Lung (tissue), 12 donors: Measurements from ENCODE around the gene PLBD2. TPM values are rescaled to one million over a fixed set of nuclear protein-coding genes. Genes with fewer than 3 reads are reported as not detected.

Experiments used
- ATAC-seq: fragments of 200-7000 bp; cut with Tn5 transposase; one replicate; pipeline ENCODE4 v1.9.1; 2020; ENCODE audit warnings: moderate number of reproducible peaks; ENCODE audit not compliant: insufficient read depth, low FRiP score
- DNase-seq, 3 donors: peaks; one replicate each; pipeline ENCODE4 v3.0.0-alpha.2; 2013 to 2017
- H3K27ac ChIP-seq, 2 donors: one replicate each; pipeline ENCODE4 v1.5.1; 2013; ENCODE audit warnings: mild to moderate bottlenecking in 2 of 2, moderate library complexity in 2 of 2, control low read depth in 1 of 2, inconsistent platforms in 1 of 2, low read depth in 1 of 2, low read length in 1 of 2
- H3K27me3 ChIP-seq, 3 donors: one replicate each; pipeline ENCODE4 v1.5.1; 2013; ENCODE audit warnings: low read length in 2 of 3; ENCODE audit not compliant: control insufficient read depth in 3 of 3, insufficient read depth in 3 of 3
- H3K36me3 ChIP-seq, 4 donors: one replicate each; pipeline ENCODE4 v1.5.1; 2013; ENCODE audit warnings: low read length in 4 of 4, mild to moderate bottlenecking in 1 of 4, moderate library complexity in 1 of 4; ENCODE audit not compliant: control insufficient read depth in 4 of 4, insufficient read depth in 4 of 4
- H3K4me1 ChIP-seq, 5 donors: one replicate each; pipeline ENCODE4 v1.5.1; 2013; ENCODE audit warnings: low read length in 5 of 5, mild to moderate bottlenecking in 2 of 5, moderate library complexity in 1 of 5; ENCODE audit not compliant: control insufficient read depth in 5 of 5, insufficient read depth in 5 of 5
- H3K4me3 ChIP-seq: one replicate; pipeline ENCODE4 v1.5.1; 2013; ENCODE audit warnings: mild to moderate bottlenecking, control low read depth, moderate library complexity
- H3K9ac ChIP-seq, 2 donors: one replicate each; pipeline ENCODE4 v1.5.1; 2013; ENCODE audit warnings: low read length in 2 of 2, control low read depth in 1 of 2; ENCODE audit not compliant: insufficient read depth in 1 of 2
- H3K9me3 ChIP-seq, 4 donors: one replicate each; pipeline ENCODE4 v1.5.1; 2013; ENCODE audit warnings: low read length in 3 of 4, mild to moderate bottlenecking in 1 of 4, moderate library complexity in 1 of 4; ENCODE audit not compliant: control insufficient read depth in 4 of 4, insufficient read depth in 3 of 4
- CTCF ChIP-seq: IDR thresholded peaks from 2 replicates; pipeline ENCODE4 v1.5.1; 2012; ENCODE audit warnings: mild to moderate bottlenecking; ENCODE audit errors: control extremely low read depth, extremely low read depth
- WGBS, 2 donors: extraction: QIAGEN DNeasy Blood & Tissue Kit; methylation state at CpG; one replicate each; pipeline ENCODE4 v1.1.7; 2013; 5-methylcytosine and 5-hydroxymethylcytosine counted together
- polyA plus RNA-seq, 2 donors: library from polyadenylated mRNA; stranded (reverse); fragments of 200-250 nt; gene quantifications; one replicate each; pipeline ENCODE4 v1.2.1, GENCODE V29; 2013
- total RNA-seq, 2 donors: library from RNA; depleted of rRNA in 1 of 2; stranded (reverse); fragments of >200 nt in 1 of 2; gene quantifications; one replicate each; pipeline ENCODE4 v1.2.1, GENCODE V29; 2014 to 2021
- donor health status: control.
- donor health status: control.
- donor health status: Bipolar disorder and iron deficiency.
- donor health status: healthy.
- donor health status: DM: yes; HTN: yes; CAD: no.

PLBD2 gene
- total and polyA plus RNA-seq, 4 donors: 16.4 to 48.9 (median 21.6) TPM

DNA sequence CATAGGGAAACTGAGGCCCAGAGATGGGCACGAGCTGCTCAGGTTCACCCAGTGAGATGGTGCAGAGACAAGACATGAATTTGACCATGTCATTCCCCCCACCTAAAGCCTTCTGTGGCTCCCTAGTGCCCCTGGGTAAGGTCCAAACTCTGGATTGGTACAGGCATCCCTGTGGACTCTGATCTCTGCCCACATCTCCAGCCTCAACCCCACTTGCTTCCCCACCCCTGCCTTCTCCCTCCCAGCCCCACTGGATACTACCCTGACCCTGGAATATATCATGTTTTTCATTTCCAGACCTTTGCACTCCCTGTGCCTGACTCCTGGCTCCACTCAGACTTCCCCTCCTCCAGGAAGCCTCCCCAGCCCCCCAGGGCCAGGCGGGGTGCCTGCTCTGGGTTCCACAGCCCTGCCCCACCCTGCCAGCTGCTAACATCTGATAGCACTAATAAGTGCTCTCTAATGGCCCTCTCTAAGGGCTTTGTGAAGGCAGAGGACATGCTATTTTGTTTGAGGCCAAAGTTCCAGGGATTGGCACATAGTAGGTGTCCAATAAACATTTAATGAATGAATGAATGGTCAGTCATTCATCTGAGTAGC is 62.7 kb downstream of the PLBD2 start:
- 69 to 73% methylated on average over 2 of the region's 2 CpGs for WGBS, 2 donors
- ATAC-seq: no peak
- DNase-seq: no peak

DNA sequence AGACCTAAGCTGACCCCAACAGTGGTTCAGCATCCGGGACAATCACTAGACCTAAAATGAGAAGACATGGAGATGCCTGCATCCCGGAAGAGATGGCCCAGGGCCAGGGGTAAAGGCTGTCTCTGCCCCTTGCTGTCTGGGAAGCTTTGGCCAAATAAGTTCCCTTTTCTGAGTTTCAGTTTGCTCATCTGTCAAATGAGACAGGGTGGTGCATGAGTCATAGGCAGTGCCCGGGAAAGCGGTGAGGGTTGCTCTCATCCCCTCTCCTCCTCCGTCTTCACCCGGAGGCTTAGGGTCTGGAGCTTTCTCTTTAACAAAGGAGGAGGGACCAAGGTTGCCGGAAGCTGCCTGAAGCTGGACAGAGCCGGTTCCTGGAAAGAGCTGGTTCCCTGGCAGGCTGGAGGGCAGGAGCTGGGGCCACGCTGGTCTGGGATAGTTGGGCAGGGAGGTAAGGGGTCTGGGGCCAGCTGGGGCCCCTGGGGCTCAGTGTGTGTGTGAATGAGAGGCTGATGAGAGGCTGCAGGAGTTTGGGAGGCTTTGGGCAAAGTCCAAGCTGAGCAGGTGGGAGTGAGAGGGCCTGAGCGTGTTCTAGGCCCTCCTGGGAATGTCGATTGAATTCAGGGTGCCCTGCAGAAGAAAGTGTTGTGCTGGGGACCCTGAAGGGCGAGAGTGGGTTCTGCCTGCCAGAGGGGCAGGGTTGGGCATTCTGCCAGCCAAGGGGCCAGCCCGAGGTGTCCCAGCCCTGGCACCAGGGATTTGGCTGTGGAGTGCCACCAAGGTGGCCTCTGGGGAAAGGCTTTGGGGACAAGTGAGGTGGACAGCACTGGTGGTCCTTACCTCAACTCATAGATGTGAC is 63.9 kb downstream of the PLBD2 start, which contains the start of gene SDSL:
SDSL (plus strand) TSS at position 351 of the 856 bp plus-strand sequence. CDS start 5,603 bp downstream, outside the sequence.
- TF ChIP-seq CTCF: no peak
- Histone ChIP-seq H3K9me3 (no peaks in the 10 kb centered on the region), H3K27me3 (no peaks in the 10 kb centered on the region), H3K9ac (peak within 1 kb of the TSS; percentile 75 to 85), H3K36me3 (no peaks in the 10 kb centered on the region), H3K4me1 (peaks cover 0 to 6% (median 0%) of the 10 kb centered on the region in 5 donors), H3K27ac (peak within 1 kb of the TSS in 1 of 2 donors; percentile 40), H3K4me3 (peak within 1 kb of the TSS; percentile 47)
- DNase-seq (peak; percentile 65 to 81 (median 67)), ATAC-seq (peak; percentile 89)
- WGBS, 2 donors: 9 to 10% methylated on average over 13 of the region's 13 CpGs

More for the DNA sequence above, 62.7 kb downstream of the PLBD2 start:
- Histone ChIP-seq H3K27ac (no peak overlapping the region), H3K4me3 (no peak overlapping the region), H3K36me3 (no peaks in the 10 kb centered on the region), H3K4me1 (peaks cover 0 to 6% (median 0%) of the 10 kb centered on the region in 5 donors), H3K9me3 (no peaks in the 10 kb centered on the region), H3K27me3 (no peaks in the 10 kb centered on the region), H3K9ac (no peak overlapping the region)
- no peak for TF ChIP-seq CTCF

DNA sequence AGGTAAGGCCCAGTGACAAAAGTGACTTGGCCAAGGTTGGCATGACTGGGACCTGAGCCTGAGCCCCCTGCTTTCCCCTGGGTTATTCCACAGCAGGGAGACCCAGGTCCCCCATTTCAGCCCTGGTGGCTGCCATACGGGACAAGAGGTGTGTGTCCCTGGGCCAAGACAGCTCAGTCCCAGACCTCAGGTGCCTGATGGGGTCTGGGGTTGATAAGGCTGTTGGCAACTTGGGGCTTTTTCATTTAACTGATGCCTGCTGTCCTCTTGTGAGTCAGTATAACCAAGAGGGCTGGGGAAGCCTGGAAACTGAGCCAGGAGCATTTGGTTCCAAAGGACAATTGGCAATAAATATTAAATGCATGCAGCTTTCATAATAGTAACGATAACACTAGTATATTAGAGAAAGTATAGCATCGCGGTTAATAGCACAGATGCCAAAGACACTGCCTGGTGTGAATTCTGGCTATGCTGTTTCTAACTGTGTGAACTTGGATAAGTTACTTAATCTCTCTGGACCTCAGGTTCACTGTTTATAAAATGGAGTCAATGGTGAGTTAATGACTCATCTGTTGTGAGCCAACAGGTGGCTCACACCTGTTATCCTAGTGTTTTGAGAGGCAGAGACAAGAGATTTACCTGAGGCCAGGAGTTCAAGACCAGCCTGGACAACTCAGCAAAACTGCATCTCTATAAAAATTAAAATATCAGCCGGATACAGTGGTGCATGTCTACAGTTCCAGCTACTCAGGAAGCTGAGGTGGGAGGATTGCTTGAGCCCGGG is 64.7 kb downstream of the PLBD2 start:
- H3K9me3 ChIP-seq: no peaks in the 10 kb centered on the region
- peak overlapping the region; percentile 75 to 85 for H3K9ac ChIP-seq
- no peak for TF ChIP-seq CTCF
- DNase-seq: no peak
- peaks cover 0 to 6% (median 0%) of the 10 kb centered on the region in 5 donors for H3K4me1 ChIP-seq
- H3K27me3 ChIP-seq: no peaks in the 10 kb centered on the region
- no peaks in the 10 kb centered on the region for H3K36me3 ChIP-seq
- no peak for ATAC-seq
- H3K27ac ChIP-seq: peak overlapping the region in 1 of 2 donors; percentile 40
- H3K4me3 ChIP-seq: peak overlapping the region; percentile 47
- 87 to 89% methylated on average over 6 of the region's 6 CpGs for WGBS, 2 donors
